Muscle of leg (tissue), 11 donors: ENCODE results near the gene CDC73. TPM values are rescaled to one million over a fixed set of nuclear protein-coding genes. Genes with fewer than 3 reads are reported as not detected.
"Not testable (repeated sequence)": the region's sequence is repeated elsewhere in the genome, so short reads cannot be mapped to it uniquely, and the experiment has no call there.

Experiments
- DNase-seq: peaks from one replicate; pipeline ENCODE4 v3.0.0; 2013
- H3K27ac ChIP-seq: one replicate; pipeline ENCODE4 v1.5.1; 2013; ENCODE audit warnings: mild to moderate bottlenecking, low read length, control low read depth
- H3K27me3 ChIP-seq: one replicate; pipeline ENCODE4 v1.6.1; 2013; ENCODE audit warnings: low read length; ENCODE audit not compliant: control insufficient read depth, insufficient read depth
- H3K36me3 ChIP-seq: one replicate; pipeline ENCODE4 v1.6.1; 2013; ENCODE audit warnings: low read length; ENCODE audit not compliant: control insufficient read depth, insufficient read depth
- H3K4me1 ChIP-seq: one replicate; pipeline ENCODE4 v1.6.1; 2013; ENCODE audit warnings: low read length; ENCODE audit not compliant: control insufficient read depth, insufficient read depth
- H3K4me3 ChIP-seq: one replicate; pipeline ENCODE4 v1.5.1; 2013; ENCODE audit warnings: low read length, control low read depth
- H3K9me3 ChIP-seq: replicated peaks from 2 replicates; pipeline ENCODE4 v1.6.1; 2013; ENCODE audit warnings: low read depth, low read length; ENCODE audit not compliant: control insufficient read depth
- WGBS: methylation state at CpG from one replicate; pipeline ENCODE4 v1.1.5; 2013; ENCODE audit warnings: missing lambda C conversion rate; ENCODE audit not compliant: insufficient coverage; 5-methylcytosine and 5-hydroxymethylcytosine counted together
- polyA plus RNA-seq, 8 donors: library from polyadenylated mRNA; unstranded; fragments of 120-200 nt; gene quantifications; one replicate each; pipeline versions ENCODE4 v1.2.1 to v1.2.3, GENCODE V29; 2013; ENCODE audit warnings: inconsistent platforms in 1 of 8, low replicate concordance in 1 of 8; ENCODE audit not compliant: insufficient read length in 8 of 8, insufficient read depth in 1 of 8
- total RNA-seq: library from RNA; stranded (reverse); fragments of 120-200 nt; gene quantifications from one replicate; pipeline ENCODE4 v1.2.4, GENCODE V29; 2013

The CDC73 gene
- total and polyA plus RNA-seq, 9 donors = 13.8 to 30.2 (median 25.9) TPM

DNA sequence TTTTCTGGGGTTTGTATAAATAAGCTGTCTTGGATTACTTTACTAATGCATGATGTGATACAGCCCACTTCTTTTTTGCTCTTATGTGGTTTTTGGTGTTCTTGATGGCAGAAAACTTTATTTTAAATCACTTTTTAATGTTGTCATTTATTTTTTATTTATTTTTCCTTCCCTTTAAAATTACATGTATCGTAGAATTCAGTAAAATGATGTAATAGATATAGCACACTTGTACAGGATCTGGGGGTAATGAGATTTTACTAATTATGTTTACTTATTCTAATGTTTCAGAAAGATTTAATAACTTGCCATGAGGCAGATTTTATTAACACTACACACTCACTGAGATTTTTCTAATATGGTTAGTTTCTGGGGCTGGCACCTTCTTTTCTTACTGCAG lies 65.3 kb downstream of the CDC73 start:
- DNase-seq = no peak
- H3K27me3 ChIP-seq = no peaks in the 10 kb centered on the region
- no CpG with 5 or more reads among the region's 1 CpG for WGBS
- no peak overlapping the region for H3K4me3 ChIP-seq
- no peaks in the 10 kb centered on the region for H3K4me1 ChIP-seq
- H3K36me3 ChIP-seq = no peaks in the 10 kb centered on the region
- H3K27ac ChIP-seq = no peak overlapping the region
- no peaks in the 10 kb centered on the region for H3K9me3 ChIP-seq

DNA sequence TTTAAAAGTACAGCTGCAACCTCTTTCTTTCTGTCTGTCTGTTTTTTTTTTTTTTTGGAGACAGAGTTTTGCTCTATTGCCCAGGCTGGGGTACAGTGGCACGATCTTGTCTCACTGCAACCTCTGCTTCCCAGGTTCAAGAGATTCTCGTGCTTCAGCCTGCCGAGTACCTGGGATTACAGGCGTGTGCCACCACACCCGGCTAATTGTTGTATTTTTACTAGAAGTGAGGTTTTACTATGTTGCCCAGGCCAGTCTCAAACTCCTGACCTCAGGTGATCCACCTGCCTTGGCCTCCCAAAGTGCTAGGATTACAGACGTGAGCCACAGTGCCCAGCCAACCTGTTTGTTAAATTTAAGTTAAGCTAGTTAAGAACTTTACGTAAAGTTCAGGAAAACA lies 67.1 kb downstream of the CDC73 start:
- not testable (repeated sequence) for H3K4me3 ChIP-seq, H3K27ac ChIP-seq
- WGBS = 92% methylated on average over 6 of the region's 7 CpGs

DNA sequence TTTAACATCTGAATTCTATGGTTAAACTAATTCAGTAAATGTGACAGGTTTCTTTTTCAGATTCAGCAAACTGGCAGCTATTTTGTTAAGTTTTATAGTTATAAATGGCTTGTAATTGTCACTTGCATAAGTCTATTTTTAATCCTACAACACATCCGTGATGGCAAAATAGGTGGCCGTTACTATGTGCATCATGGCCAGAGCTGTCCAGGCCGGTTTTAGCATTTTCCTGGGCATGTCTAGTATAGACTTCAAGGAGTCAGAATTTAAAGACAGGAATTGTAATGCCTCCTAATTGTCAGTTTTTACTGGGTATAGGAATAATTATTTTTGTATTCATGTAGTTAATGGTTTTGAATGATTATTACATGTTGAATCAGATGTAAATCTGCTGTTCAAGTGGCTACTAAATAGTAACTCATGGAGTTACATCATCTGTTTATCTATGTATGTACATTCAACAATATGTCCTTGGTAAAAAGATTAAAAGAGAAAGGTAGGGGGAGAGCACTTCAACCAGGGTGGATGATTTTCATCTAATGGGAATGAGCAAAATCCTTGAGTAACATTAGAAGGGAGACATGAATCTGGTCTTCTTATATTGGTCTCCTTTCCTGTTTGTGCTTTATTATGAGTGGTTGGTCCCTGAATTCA lies 67.7 kb downstream of the CDC73 start:
- Histone ChIP-seq H3K4me1 (no peaks in the 10 kb centered on the region), H3K27me3 (no peaks in the 10 kb centered on the region), H3K9me3 (peaks cover 3% of the 10 kb centered on the region), H3K36me3 (peaks cover 2% of the 10 kb centered on the region), H3K4me3 (no peak overlapping the region), H3K27ac (no peak overlapping the region)
- 86% methylated on average over 2 of the region's 3 CpGs for WGBS
- DNase-seq = no peak

More for the DNA sequence above, 67.1 kb downstream of the CDC73 start:
- H3K27me3 ChIP-seq, DNase-seq, H3K9me3 ChIP-seq, H3K4me1 ChIP-seq, H3K36me3 ChIP-seq: not testable (repeated sequence)

DNA sequence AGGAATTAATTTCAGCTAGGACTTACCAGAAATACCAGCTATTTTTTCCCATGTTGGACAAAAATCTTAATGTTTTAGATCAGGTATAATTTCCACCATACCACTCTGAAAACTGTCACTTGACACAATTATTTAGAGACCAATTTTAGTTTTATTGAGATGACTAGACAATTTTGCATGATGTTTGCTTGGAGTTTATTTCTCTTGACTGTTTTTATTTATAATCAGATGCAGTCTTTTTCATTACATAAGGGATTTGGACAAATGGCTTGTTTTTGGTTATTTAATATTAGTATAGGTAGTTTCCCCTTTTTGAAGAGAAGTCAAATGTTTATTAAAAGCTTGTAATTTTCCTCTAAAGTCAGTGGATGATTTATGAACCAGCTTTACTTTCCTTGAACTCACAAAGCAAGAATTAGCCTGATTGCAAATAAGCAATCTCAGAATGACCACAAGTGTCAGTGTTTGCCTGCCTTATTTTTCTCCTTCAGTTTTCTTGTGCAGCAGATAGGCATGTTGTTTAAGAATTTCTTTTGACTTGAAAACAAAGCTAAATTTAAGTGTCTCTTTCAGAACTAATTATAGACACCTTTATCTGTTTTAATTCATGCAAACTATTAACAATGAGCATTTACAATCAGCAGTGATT lies 68.4 kb downstream of the CDC73 start:
- Histone ChIP-seq H3K4me1 (no peaks in the 10 kb centered on the region), H3K4me3 (no peak overlapping the region)

DNA sequence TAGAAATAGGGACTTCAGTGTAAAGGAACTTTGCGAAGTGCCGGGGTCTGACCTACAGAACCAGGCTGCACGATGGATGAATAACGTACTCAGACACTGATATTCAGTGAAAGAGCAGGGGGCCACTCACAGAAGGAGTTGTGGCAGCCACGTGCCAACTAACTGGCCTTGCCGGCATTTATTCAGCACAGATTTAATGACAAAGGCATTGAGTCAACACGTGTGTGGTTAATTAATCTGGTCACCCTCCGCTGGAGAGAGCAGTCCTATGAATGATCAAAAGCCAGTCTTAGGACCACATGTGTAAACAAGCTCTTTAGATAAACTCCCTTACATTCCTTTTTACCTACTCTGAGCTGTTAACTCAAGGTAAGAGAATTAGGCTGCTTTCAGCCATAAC lies 70.8 kb downstream of the CDC73 start:
- Histone ChIP-seq H3K4me3 (no peak overlapping the region), H3K4me1 (no peaks in the 10 kb centered on the region)
- WGBS = 98% methylated on average over 8 of the region's 8 CpGs

More for the DNA sequence above, 68.4 kb downstream of the CDC73 start:
- H3K36me3 ChIP-seq = peaks cover 2% of the 10 kb centered on the region
- H3K27ac ChIP-seq = no peak overlapping the region
- no peaks in the 10 kb centered on the region for H3K27me3 ChIP-seq
- H3K9me3 ChIP-seq = peaks cover 3% of the 10 kb centered on the region
- peak; percentile 25 for DNase-seq

DNA sequence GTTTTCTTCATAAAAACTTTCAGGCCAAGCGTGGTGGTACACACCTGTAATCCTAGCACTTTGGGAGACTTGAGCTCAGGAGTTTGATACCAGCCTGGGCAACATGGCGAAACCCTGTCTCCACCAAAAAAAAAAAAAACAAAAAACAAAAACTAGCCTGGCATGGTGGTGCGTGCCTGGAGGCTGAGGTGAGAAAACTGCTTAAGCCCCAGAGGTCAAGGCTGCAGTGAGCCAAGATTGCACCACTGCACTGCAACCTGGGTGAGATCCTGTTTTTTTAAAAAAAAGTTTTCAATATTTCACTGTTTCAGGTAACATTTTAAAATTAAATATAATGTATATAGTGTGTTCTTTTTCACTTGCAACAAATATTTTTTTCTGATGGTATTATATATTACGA lies 78.1 kb downstream of the CDC73 start:
- no peak for DNase-seq
- Histone ChIP-seq H3K27ac (no peak overlapping the region), H3K36me3 (no peaks in the 10 kb centered on the region), H3K9me3 (no peaks in the 10 kb centered on the region), H3K4me1 (no peaks in the 10 kb centered on the region), H3K27me3 (no peaks in the 10 kb centered on the region), H3K4me3 (no peak overlapping the region)
- WGBS = no CpG with 5 or more reads among the region's 4 CpGs

More for the DNA sequence above, 70.8 kb downstream of the CDC73 start:
- Histone ChIP-seq H3K9me3 (peaks cover 3% of the 10 kb centered on the region), H3K27me3 (no peaks in the 10 kb centered on the region), H3K27ac (no peak overlapping the region), H3K36me3 (peaks cover 2% of the 10 kb centered on the region)
- DNase-seq = no peak

DNA sequence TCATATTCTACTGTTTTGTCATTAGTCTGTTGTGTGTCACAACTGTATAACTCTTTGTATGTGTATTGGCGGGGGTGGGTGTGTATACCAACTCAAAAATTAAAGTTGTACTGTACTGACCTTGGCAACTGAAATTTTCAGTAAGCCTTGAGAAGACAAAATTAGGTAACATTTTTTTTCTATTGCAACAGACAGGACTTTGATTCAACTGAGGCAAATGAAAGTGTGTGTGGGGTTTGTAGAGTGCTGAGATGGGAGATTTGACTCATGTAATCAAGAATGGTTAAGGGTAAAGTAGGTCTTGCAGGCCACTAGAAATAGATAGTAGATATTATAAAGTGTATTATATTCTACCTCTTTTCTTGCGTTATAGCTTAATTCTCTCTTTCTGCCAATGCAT lies 79.2 kb downstream of the CDC73 start:
- Histone ChIP-seq H3K36me3 (no peaks in the 10 kb centered on the region), H3K9me3 (no peaks in the 10 kb centered on the region), H3K27ac (no peak overlapping the region), H3K27me3 (no peaks in the 10 kb centered on the region), H3K4me3 (no peak overlapping the region), H3K4me1 (no peaks in the 10 kb centered on the region)
- no CpG with 5 or more reads among the region's 2 CpGs for WGBS
- DNase-seq = no peak

DNA sequence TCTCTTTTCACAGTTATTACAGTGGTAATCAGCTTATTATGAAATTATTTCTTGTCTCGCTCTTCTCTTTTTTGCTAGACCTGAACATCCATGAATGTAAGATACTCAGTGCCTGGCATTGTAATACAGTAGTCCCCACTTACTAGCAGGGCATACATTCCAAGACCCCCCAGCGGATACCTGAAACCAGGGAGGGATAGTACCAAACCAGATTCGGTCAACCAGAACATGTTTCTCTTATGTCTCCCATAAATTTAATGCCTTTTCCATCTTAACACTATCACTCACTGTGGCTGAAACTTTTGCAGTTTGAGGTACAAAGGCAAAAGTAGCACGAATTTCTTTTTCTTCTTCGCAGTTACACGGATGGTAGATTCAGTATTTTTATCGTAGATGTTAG lies 89.2 kb downstream of the CDC73 start:
- 70% methylated on average over 2 of the region's 7 CpGs for WGBS
- H3K36me3 ChIP-seq = peaks cover 18% of the 10 kb centered on the region
- no peak for DNase-seq

DNA sequence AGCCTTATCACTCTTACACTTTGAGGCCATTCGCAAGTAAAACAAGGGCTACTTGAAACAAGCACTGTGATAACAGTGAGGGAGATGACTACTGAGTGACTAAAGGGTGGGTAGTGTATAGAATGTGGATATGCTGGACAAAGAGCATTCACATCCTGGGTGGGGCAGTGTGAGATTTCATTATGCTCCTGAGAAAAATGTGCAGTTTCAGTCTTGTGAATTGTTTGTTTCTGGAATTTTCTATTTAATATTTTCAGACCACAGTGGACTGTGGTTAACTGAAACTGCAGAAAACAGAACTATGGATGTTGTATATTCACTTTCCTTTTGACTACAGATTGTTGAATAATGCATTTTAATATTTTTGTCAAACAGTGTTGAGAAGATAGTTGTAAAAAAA lies 89.7 kb downstream of the CDC73 start:
- DNase-seq = peak; percentile 16
- Histone ChIP-seq H3K27me3 (no peaks in the 10 kb centered on the region), H3K4me3 (no peak overlapping the region), H3K36me3 (peaks cover 18% of the 10 kb centered on the region), H3K27ac (no peak overlapping the region), H3K4me1 (no peaks in the 10 kb centered on the region), H3K9me3 (peaks cover 10% of the 10 kb centered on the region)
- WGBS = no CpG with 5 or more reads among the region's 1 CpG

More for the DNA sequence above, 89.2 kb downstream of the CDC73 start:
- peaks cover 11% of the 10 kb centered on the region for H3K9me3 ChIP-seq
- no peak overlapping the region for H3K4me3 ChIP-seq
- no peaks in the 10 kb centered on the region for H3K27me3 ChIP-seq
- no peak overlapping the region for H3K27ac ChIP-seq
- no peaks in the 10 kb centered on the region for H3K4me1 ChIP-seq

DNA sequence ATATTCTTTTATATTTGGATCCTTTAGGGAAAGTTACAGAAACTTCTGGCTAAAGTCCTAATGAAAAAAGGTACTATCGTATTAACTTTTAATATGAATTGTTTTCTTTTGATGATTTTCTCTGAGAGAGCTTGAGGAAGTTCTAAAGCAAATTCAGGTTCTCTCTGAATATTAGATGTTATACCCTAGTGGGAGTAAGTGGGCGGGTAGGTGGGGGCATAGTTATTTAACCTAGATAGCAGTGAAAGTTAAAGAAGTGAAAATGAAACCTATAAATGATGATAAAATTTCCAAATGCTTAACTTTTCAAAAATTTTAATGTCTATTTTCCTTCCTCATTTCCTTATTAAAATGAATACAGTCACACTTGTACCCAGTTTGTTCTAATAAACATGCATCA lies 90.8 kb downstream of the CDC73 start:
- peaks cover 19% of the 10 kb centered on the region for H3K36me3 ChIP-seq
- no peak overlapping the region for H3K4me3 ChIP-seq
- no peaks in the 10 kb centered on the region for H3K27me3 ChIP-seq
- H3K9me3 ChIP-seq = peaks cover 3% of the 10 kb centered on the region
- DNase-seq = no peak
- no peak overlapping the region for H3K27ac ChIP-seq
- no peaks in the 10 kb centered on the region for H3K4me1 ChIP-seq
- no CpG with 5 or more reads among the region's 2 CpGs for WGBS
